ENCODE data around the gene RPS6KL1.

Gene RPS6KL1

DNA sequence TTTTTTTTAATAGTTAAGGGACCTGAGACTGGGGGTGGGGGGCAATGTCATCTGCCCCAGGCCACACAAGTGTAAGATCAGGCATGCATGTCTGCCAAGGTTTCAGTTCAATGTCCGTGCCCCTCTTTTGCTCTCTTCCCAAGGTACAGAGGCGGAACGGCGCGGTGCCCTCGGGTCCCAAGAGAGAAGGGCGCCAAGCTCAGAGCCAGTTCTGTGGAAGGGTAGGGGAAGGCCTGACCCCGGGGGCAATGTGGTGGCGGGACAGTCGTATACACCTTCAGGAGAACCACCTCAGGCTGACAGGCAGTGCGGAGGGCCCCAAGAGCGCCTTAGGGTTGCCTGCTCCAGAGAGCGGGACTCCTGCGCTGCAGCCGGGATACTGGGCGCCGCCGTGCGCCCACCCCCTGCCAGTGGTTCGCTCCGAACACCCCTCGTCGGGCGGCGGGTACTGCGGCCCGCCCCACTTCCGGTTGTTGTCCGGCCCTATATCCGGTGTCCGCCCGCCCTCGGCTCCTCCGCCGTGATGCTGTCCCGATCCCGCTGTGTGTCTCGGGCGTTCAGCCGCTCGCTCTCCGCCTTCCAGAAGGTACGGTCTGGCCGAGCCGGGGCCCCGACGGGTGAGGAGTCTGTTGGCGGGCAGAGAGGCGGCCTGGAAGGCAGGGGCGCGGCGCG, 41.5 kb downstream of the RPS6KL1 start, which contains the start of gene DLST (continued):
- TF ChIP-seq ZNF518A (tag by site-specific recombination; conservative IDR thresholded peaks at IDR 0.05; ENCODE audit: low read depth) (0 out of 2 replicates have a peak, but pooled peaks have one; percentile 36), ZIC2 (tag by site-specific recombination; IDR thresholded peaks at IDR 0.05) (no peak), ZNF416 (tag by site-specific recombination; IDR thresholded peaks at IDR 0.05) (no peak), ZNF529 (tag by site-specific recombination; IDR thresholded peaks at IDR 0.05; ENCODE audit: insufficient replicate concordance) (no peak), ZNF624 (tag by site-specific recombination; IDR thresholded peaks at IDR 0.05) (peak; percentile 66; the same call in 1 of the 2 replicates), ZNF239 (tag by site-specific recombination; IDR thresholded peaks at IDR 0.05) (no peak), ZNF266 (tag by site-specific recombination; IDR thresholded peaks at IDR 0.05; ENCODE audit: low read depth) (no peak), ZNF654 (tag by site-specific recombination; IDR thresholded peaks at IDR 0.05; ENCODE audit: low read depth) (no peak), PBX3 (CRISPR knock-in tag; IDR thresholded peaks at IDR 0.05) (0 out of 2 replicates have a peak, but pooled peaks have one; percentile 46), ELK4 (IDR thresholded peaks at IDR 0.05; ENCODE audit: borderline replicate concordance, low read depth, low read length) (peak; percentile 46; the same call in 1 of the 2 replicates), ZNF24 (tag by site-specific recombination; IDR thresholded peaks at IDR 0.05) (peak; percentile 53; the same call in 1 of the 2 replicates), OSR2 (tag by site-specific recombination; IDR thresholded peaks at IDR 0.05) (0 out of 2 replicates have a peak, but pooled peaks have one; percentile 9), ZFP37 (tag by site-specific recombination; IDR thresholded peaks at IDR 0.05) (peak; percentile 84; the same call in 1 of the 2 replicates), ZNF660 (tag by site-specific recombination; IDR thresholded peaks at IDR 0.05) (peak; percentile 64; the same call in 1 of the 2 replicates), SALL2 (tag by site-specific recombination; IDR thresholded peaks at IDR 0.05; ENCODE audit: borderline replicate concordance) (no peak), ZNF521 (tag by site-specific recombination; IDR thresholded peaks at IDR 0.05) (no peak), ZNF37A (tag by site-specific recombination; IDR thresholded peaks at IDR 0.05) (peak; percentile 83), EGR2 (tag by site-specific recombination; IDR thresholded peaks at IDR 0.05; ENCODE audit: low read depth) (0 out of 2 replicates have a peak, but pooled peaks have one; percentile 20), KLF17 (tag by site-specific recombination; IDR thresholded peaks at IDR 0.05) (peak; percentile 72; the same call in 1 of the 2 replicates), ZNF175 (tag by site-specific recombination; IDR thresholded peaks at IDR 0.05) (no peak), ATF2 (tag by site-specific recombination; IDR thresholded peaks at IDR 0.05; ENCODE audit: low read depth) (no peak), ZNF777 (tag by site-specific recombination; IDR thresholded peaks at IDR 0.05; ENCODE audit: borderline replicate concordance) (no peak; the same call in 1 of the 2 replicates), ZNF843 (tag by site-specific recombination; IDR thresholded peaks at IDR 0.05) (0 out of 2 replicates have a peak, but pooled peaks have one; percentile 38), ZNF132 (tag by site-specific recombination; IDR thresholded peaks at IDR 0.05; ENCODE audit: borderline replicate concordance) (no peak), GLIS1 (tag by site-specific recombination; IDR thresholded peaks at IDR 0.05) (peak; percentile 15; the same call in 1 of the 2 replicates), ZBTB1 (tag by site-specific recombination; IDR thresholded peaks at IDR 0.05) (peak; percentile 98), MEIS1 (CRISPR knock-in tag; IDR thresholded peaks at IDR 0.05; ENCODE audit: borderline replicate concordance) (no peak)
- TF ChIP-seq, protein P1, sequence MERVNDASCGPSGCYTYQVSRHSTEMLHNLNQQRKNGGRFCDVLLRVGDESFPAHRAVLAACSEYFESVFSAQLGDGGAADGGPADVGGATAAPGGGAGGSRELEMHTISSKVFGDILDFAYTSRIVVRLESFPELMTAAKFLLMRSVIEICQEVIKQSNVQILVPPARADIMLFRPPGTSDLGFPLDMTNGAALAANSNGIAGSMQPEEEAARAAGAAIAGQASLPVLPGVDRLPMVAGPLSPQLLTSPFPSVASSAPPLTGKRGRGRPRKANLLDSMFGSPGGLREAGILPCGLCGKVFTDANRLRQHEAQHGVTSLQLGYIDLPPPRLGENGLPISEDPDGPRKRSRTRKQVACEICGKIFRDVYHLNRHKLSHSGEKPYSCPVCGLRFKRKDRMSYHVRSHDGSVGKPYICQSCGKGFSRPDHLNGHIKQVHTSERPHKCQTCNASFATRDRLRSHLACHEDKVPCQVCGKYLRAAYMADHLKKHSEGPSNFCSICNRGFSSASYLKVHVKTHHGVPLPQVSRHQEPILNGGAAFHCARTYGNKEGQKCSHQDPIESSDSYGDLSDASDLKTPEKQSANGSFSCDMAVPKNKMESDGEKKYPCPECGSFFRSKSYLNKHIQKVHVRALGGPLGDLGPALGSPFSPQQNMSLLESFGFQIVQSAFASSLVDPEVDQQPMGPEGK (tag by site-specific recombination; IDR thresholded peaks at IDR 0.05) = peak; percentile 79
